Measurements from ENCODE around the gene ITGA8.

The ITGA8 gene

GRCh38 chr10:15651175-15651574 lies 68.5 kb downstream of the ITGA8 start:
- no peak overlapping the region for H3K4me3 ChIP-seq (ENCODE audit: low read length)
- no peaks in the 10 kb centered on the region for H3K79me2 ChIP-seq (ENCODE audit: low read length)
- H3K27ac ChIP-seq (ENCODE audit: low read length), result no peak overlapping the region
- H2AFZ ChIP-seq (ENCODE audit: low read depth, low read length), result no peak overlapping the region
- H3K4me1 ChIP-seq (ENCODE audit: low read length), result no peaks in the 10 kb centered on the region
- H4K20me1 ChIP-seq (ENCODE audit: insufficient read depth, low read length), result no peaks in the 10 kb centered on the region
- H3K9me3 ChIP-seq (ENCODE audit: insufficient read depth, low read length), result no peaks in the 10 kb centered on the region
- no peaks in the 10 kb centered on the region for H3K27me3 ChIP-seq (ENCODE audit: low read depth, low read length)
- no peaks in the 10 kb centered on the region for H3K36me3 ChIP-seq (replicated peaks; ENCODE audit: low read depth, low read length)
- H3K9ac ChIP-seq (ENCODE audit: low read length), result no peak overlapping the region
- TF ChIP-seq EZH2phosphoT487 (IDR thresholded peaks at IDR 0.05; ENCODE audit: low read depth) (no peak), CTCF (IDR thresholded peaks at IDR 0.05; ENCODE audit: low read depth, low read length) (no peak)
- no peak overlapping the region for H3K4me2 ChIP-seq (ENCODE audit: low read length)

DNA sequence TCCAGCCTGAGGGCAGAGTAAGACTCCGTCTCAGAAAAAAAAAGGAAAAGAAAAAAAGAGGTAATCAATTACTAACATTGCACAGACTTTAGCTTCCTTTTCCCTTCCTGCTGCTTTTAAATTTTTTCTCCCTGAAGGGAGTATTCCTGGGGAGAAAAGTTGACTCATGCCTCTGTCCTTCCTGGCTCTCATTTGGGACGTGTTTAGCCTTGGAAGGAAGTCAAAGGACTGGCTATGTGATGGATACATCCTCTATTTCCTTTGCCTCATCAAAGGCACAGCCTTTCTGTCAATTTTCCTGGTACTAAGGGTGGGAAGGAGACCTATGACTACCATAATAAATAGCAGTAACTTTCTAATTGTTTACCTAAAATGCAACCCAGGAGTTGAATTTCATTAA lies 77.6 kb downstream of the ITGA8 start:
- TF ChIP-seq EZH2phosphoT487 (IDR thresholded peaks at IDR 0.05; ENCODE audit: low read depth) (no peak), CTCF (IDR thresholded peaks at IDR 0.05; ENCODE audit: low read depth, low read length) (no peak)
- no peak overlapping the region for H3K4me2 ChIP-seq (ENCODE audit: low read length)
- no peak overlapping the region for H3K27ac ChIP-seq (ENCODE audit: low read length)
- no peaks in the 10 kb centered on the region for H4K20me1 ChIP-seq (ENCODE audit: insufficient read depth, low read length)
- no peaks in the 10 kb centered on the region for H3K79me2 ChIP-seq (ENCODE audit: low read length)
- no peaks in the 10 kb centered on the region for H3K9me3 ChIP-seq (ENCODE audit: insufficient read depth, low read length)
- no peak overlapping the region for H3K4me3 ChIP-seq (ENCODE audit: low read length)
- H3K27me3 ChIP-seq (ENCODE audit: low read depth, low read length), result no peaks in the 10 kb centered on the region
- H3K36me3 ChIP-seq (replicated peaks; ENCODE audit: low read depth, low read length), result no peaks in the 10 kb centered on the region
- no peak overlapping the region for H2AFZ ChIP-seq (ENCODE audit: low read depth, low read length)
- H3K9ac ChIP-seq (ENCODE audit: low read length), result no peak overlapping the region
- H3K4me1 ChIP-seq (ENCODE audit: low read length), result no peaks in the 10 kb centered on the region

DNA sequence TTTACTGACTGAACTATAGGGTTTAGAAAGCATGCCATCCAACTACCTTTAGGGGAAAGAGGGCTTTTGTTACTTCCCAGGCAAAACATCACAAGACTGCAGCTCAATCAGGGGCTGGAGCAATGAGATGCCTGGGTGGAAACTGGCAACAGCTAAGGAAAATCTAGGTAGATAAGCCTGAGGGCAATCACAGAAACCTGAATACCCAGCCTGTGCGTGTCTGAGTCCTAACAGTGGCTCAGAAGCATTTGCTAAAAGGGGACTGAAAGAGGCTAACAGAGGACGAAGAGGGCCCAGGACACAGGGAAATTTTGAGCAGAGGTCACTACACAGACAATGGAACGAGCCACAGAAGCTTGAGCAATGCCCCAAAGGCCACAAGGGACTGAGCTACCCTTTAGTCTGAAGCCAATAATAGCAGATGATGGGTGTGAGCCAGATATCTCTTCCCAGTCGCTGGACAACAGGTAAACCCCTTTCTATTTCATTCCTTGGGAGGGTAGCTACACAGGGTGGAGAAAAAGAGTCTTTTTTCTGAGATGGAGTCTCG lies 79.1 kb downstream of the ITGA8 start:
- H3K4me1 ChIP-seq (ENCODE audit: low read length), result no peaks in the 10 kb centered on the region
- no peaks in the 10 kb centered on the region for H3K36me3 ChIP-seq (replicated peaks; ENCODE audit: low read depth, low read length)
- H3K27me3 ChIP-seq (ENCODE audit: low read depth, low read length), result no peaks in the 10 kb centered on the region
- H3K79me2 ChIP-seq (ENCODE audit: low read length), result no peaks in the 10 kb centered on the region
- H3K9me3 ChIP-seq (ENCODE audit: insufficient read depth, low read length), result no peaks in the 10 kb centered on the region
- TF ChIP-seq CTCF (IDR thresholded peaks at IDR 0.05; ENCODE audit: low read depth, low read length) (no peak), EZH2phosphoT487 (IDR thresholded peaks at IDR 0.05; ENCODE audit: low read depth) (no peak)
- no peak overlapping the region for H3K9ac ChIP-seq (ENCODE audit: low read length)
- H4K20me1 ChIP-seq (ENCODE audit: insufficient read depth, low read length), result no peaks in the 10 kb centered on the region
- H3K4me2 ChIP-seq (ENCODE audit: low read length), result no peak overlapping the region
- H3K4me3 ChIP-seq (ENCODE audit: low read length), result no peak overlapping the region
- H3K27ac ChIP-seq (ENCODE audit: low read length), result no peak overlapping the region
- H2AFZ ChIP-seq (ENCODE audit: low read depth, low read length), result no peak overlapping the region

- H3K79me2 ChIP-seq (ENCODE audit: low read length), result no peaks in the 10 kb centered on the region
- H3K4me3 ChIP-seq (ENCODE audit: low read length), result no peak overlapping the region
- no peak overlapping the region for H3K4me2 ChIP-seq (ENCODE audit: low read length)
- no peaks in the 10 kb centered on the region for H4K20me1 ChIP-seq (ENCODE audit: insufficient read depth, low read length)
- H2AFZ ChIP-seq (ENCODE audit: low read depth, low read length), result no peak overlapping the region
- H3K27me3 ChIP-seq (ENCODE audit: low read depth, low read length), result no peaks in the 10 kb centered on the region
- TF ChIP-seq EZH2phosphoT487 (IDR thresholded peaks at IDR 0.05; ENCODE audit: low read depth), result no peak
- TF ChIP-seq CTCF (IDR thresholded peaks at IDR 0.05; ENCODE audit: low read depth, low read length), result no peak
- H3K36me3 ChIP-seq (replicated peaks; ENCODE audit: low read depth, low read length), result no peaks in the 10 kb centered on the region
- H3K27ac ChIP-seq (ENCODE audit: low read length), result no peak overlapping the region
- H3K4me1 ChIP-seq (ENCODE audit: low read length), result no peaks in the 10 kb centered on the region
- no peak overlapping the region for H3K9ac ChIP-seq (ENCODE audit: low read length)
- no peaks in the 10 kb centered on the region for H3K9me3 ChIP-seq (ENCODE audit: insufficient read depth, low read length)
Measured at GRCh38 chr10:15636446-15636845, 83.3 kb downstream of the ITGA8 start.
